ENCODE measurements around the gene RNF113B.

GRCh38 chr13:98213354-98213753 lies 36.3 kb upstream of the RNF113B start:
- TF ChIP-seq, protein P1, sequence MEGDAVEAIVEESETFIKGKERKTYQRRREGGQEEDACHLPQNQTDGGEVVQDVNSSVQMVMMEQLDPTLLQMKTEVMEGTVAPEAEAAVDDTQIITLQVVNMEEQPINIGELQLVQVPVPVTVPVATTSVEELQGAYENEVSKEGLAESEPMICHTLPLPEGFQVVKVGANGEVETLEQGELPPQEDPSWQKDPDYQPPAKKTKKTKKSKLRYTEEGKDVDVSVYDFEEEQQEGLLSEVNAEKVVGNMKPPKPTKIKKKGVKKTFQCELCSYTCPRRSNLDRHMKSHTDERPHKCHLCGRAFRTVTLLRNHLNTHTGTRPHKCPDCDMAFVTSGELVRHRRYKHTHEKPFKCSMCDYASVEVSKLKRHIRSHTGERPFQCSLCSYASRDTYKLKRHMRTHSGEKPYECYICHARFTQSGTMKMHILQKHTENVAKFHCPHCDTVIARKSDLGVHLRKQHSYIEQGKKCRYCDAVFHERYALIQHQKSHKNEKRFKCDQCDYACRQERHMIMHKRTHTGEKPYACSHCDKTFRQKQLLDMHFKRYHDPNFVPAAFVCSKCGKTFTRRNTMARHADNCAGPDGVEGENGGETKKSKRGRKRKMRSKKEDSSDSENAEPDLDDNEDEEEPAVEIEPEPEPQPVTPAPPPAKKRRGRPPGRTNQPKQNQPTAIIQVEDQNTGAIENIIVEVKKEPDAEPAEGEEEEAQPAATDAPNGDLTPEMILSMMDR (IDR thresholded peaks at IDR 0.05): no peak
- no peak for TF ChIP-seq POLR2A (IDR thresholded peaks at IDR 0.05)

All from adrenal gland (tissue), 5 donors.